Measurements from ENCODE around the gene BCL11B. TPM values are rescaled to one million over a fixed set of nuclear protein-coding genes. Genes with fewer than 3 reads are reported as not detected.

The BCL11B gene
- total RNA-seq, 6 donors from 2014 or later, result 1.1 to 4.5 (median 2.2) TPM

DNA sequence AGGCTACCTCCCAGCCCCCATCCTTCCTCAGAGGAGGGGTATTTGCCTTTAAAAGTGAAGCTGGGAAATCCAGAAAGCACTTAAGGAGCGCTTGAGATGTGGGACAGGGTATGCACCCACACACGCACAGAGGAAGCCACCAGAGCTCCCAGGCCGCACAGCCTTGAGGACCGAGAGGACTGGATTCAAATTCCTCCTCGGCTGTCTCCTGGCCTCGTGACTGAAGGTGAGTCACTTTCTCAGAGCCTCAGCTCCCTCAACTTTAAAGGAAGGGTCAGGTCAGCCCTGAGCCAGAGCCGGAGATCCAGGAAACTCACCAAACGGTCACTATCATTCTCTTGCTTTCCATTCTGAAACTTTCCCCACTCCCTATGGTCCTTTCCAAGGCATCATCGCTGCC lies 37.6 kb downstream of the BCL11B start:
- 60 to 76% methylated on average over 7 to 9 of the region's 9 CpGs for WGBS, 2 donors
- H3K9me3 ChIP-seq, result peaks cover 11 to 17% (median 12%) of the 10 kb centered on the region in 4 donors
- no peaks in the 10 kb centered on the region for H3K36me3 ChIP-seq
- TF ChIP-seq, protein P1, sequence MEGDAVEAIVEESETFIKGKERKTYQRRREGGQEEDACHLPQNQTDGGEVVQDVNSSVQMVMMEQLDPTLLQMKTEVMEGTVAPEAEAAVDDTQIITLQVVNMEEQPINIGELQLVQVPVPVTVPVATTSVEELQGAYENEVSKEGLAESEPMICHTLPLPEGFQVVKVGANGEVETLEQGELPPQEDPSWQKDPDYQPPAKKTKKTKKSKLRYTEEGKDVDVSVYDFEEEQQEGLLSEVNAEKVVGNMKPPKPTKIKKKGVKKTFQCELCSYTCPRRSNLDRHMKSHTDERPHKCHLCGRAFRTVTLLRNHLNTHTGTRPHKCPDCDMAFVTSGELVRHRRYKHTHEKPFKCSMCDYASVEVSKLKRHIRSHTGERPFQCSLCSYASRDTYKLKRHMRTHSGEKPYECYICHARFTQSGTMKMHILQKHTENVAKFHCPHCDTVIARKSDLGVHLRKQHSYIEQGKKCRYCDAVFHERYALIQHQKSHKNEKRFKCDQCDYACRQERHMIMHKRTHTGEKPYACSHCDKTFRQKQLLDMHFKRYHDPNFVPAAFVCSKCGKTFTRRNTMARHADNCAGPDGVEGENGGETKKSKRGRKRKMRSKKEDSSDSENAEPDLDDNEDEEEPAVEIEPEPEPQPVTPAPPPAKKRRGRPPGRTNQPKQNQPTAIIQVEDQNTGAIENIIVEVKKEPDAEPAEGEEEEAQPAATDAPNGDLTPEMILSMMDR (IDR thresholded peaks at IDR 0.05), result no peak
- TF ChIP-seq POLR2A (IDR thresholded peaks at IDR 0.05) (no peak), EP300 (IDR thresholded peaks at IDR 0.05) (no peak), POLR2AphosphoS5 (IDR thresholded peaks at IDR 0.05) (no peak)
- peaks cover 0 to 10% (median 5%) of the 10 kb centered on the region in 4 donors for H3K27me3 ChIP-seq
- peak overlapping the region in 1 of 4 donors; percentile 30 for H3K27ac ChIP-seq
- DNase-seq, result no peak
- no peak for ATAC-seq (ENCODE audit: low FRiP score in 2 of 2)
- H3K4me1 ChIP-seq, result peaks cover 0 to 12% (median 3%) of the 10 kb centered on the region in 4 donors
- H3K4me3 ChIP-seq, result no peak overlapping the region

DNA sequence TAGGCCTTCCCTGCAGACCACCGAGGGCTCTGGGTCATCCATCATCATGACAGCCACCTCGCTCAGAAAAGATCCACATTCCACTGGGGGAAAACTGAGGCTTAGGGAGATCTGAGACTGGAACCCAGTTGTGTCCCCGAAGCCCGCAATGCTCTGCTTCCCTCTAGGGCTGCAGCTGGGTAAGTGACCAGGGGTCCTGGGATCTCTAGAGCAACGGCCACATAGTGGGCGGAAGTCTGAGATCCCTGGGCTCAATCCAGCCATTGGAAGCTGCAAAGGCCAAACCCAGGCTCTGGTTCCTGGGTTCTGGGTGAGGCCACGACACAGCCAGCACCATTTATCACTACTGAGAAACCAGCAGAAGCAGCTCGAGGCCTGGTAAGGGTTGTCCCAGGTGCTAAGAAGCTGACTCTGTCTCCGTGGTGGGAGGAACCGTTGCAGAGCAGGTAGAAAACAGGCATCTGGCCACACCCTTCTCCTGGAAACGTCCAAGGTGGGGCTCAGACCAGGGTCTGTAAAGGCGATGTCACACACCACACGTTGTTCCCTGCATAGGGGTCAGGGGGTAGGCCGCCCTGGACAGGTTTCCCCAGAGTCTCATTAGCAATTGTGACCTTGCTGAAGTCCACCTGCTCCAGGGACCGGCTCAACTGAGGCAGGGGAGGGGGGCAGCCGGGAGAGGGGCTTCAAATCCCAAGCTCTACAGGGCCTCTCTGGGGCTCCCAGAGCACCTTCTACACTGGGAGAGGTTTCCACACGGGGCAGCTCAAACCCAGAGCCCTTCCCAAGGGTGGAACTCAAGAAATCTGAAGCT lies 38.6 kb downstream of the BCL11B start:
- Histone ChIP-seq H3K27ac (peak overlapping the region in 1 of 4 donors; percentile 30), H3K36me3 (no peaks in the 10 kb centered on the region), H3K27me3 (peaks cover 0 to 10% (median 5%) of the 10 kb centered on the region in 4 donors), H3K4me3 (no peak overlapping the region), H3K4me1 (peaks cover 0 to 12% (median 3%) of the 10 kb centered on the region in 4 donors), H3K9me3 (peaks cover 11 to 17% (median 12%) of the 10 kb centered on the region in 4 donors)
- DNase-seq (no peak), ATAC-seq (ENCODE audit: low FRiP score in 2 of 2) (no peak)
- WGBS, 2 donors, result 70 to 95% methylated on average over 8 to 17 of the region's 17 CpGs
- TF ChIP-seq POLR2AphosphoS5 (IDR thresholded peaks at IDR 0.05) (no peak), POLR2A (IDR thresholded peaks at IDR 0.05) (no peak), EP300 (IDR thresholded peaks at IDR 0.05) (no peak)
- TF ChIP-seq, protein P1 (IDR thresholded peaks at IDR 0.05), result no peak

DNA sequence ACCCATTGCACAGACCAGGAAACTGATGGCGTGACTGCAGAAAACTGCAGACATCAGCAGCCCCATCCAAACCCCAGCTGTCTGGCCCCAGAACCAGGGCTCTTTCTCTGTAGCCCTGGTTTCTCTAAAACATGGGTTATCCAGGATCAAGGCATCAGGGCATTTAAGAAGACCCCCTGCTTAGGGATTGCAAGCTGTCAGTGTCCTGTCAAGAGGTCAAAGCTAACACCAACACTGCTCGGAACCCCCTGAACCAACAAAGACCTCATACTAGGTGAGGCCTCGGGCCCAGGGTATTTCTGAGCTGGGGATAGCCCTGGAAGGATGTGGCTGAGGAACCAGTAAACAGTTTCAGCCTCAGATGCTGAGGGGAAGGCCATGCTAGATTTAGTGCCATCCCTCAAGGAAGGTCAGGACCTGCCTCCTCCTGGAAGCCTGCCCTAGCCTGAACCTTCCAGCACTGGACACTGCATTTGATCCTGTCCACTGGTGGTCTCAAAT lies 39.2 kb downstream of the BCL11B start:
- H3K4me1 ChIP-seq, result peaks cover 0 to 12% (median 3%) of the 10 kb centered on the region in 4 donors
- peak overlapping the region in 1 of 4 donors; percentile 30 for H3K27ac ChIP-seq
- H3K36me3 ChIP-seq, result no peaks in the 10 kb centered on the region
- TF ChIP-seq POLR2A (IDR thresholded peaks at IDR 0.05), result no peak
- TF ChIP-seq, protein P1 (IDR thresholded peaks at IDR 0.05), result no peak
- TF ChIP-seq EP300 (IDR thresholded peaks at IDR 0.05), result no peak
- 76 to 78% methylated on average over 1 to 3 of the region's 3 CpGs for WGBS, 2 donors
- DNase-seq (no peak), ATAC-seq (ENCODE audit: low FRiP score in 2 of 2) (no peak)
- peaks cover 0 to 10% (median 5%) of the 10 kb centered on the region in 4 donors for H3K27me3 ChIP-seq
- H3K9me3 ChIP-seq, result peaks cover 11 to 17% (median 12%) of the 10 kb centered on the region in 4 donors
- no peak overlapping the region for H3K4me3 ChIP-seq

DNA sequence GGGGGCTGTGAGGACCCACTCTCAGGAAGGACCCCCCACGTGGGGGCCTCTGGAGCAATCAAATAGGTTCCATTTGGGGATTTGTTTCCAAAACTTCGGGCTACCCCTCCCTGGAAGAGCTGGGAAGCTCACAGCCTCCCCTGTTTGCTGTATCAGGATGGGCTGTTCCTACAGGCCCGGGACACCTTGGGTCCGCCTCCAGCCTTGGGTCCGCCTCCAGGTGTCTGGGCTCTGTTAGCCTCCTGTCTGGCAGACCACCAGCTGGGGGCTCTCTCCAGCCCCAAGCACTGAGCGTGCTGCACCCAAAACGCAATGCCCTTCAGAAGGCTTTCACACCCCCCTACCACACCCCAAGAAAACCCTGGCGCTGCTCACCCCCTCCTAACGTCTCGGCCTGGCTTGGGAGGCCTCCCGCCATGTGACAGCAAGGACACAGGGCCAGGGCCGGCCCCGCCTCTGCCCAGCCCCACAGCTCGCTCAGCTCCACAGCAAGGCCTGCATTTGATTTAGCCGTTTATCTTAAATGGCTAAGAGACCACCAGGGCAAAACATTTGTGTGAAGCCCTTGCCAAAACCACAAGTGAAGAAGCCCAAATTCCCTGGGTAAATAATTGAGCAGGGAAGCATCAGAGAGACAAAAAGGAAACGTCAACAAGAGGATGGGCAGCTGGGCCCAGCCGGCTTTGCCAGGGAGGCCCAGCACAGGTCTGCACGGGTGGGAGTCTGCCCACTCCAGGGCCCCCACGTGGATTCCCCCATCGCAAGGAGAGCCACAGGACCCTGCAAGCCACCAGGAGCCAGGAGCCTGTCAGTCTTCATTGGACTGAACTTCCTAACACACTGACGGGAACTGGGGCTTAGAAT lies 39.9 kb downstream of the BCL11B start:
- no peak for TF ChIP-seq EP300 (IDR thresholded peaks at IDR 0.05)
- no peak for TF ChIP-seq POLR2A (IDR thresholded peaks at IDR 0.05)
- no peak for TF ChIP-seq POLR2AphosphoS5 (IDR thresholded peaks at IDR 0.05)
- TF ChIP-seq, protein P1 (IDR thresholded peaks at IDR 0.05), result no peak
- DNase-seq, result peak in 1 of 2 donors; percentile 81
- Histone ChIP-seq H3K36me3 (no peaks in the 10 kb centered on the region), H3K4me1 (peaks cover 0 to 12% (median 3%) of the 10 kb centered on the region in 4 donors), H3K9me3 (peaks cover 11 to 17% (median 12%) of the 10 kb centered on the region in 4 donors), H3K27me3 (peaks cover 0 to 10% (median 5%) of the 10 kb centered on the region in 4 donors), H3K27ac (peak overlapping the region in 2 of 4 donors; percentile 42 to 54), H3K4me3 (peak overlapping the region in 1 of 4 donors; percentile 1)
- peak in 1 of 2 donors; percentile 23 for ATAC-seq (ENCODE audit: low FRiP score in 2 of 2)
- 32 to 55% methylated on average over 10 to 21 of the region's 21 CpGs for WGBS, 2 donors

Measured in upper lobe of left lung (tissue), 6 donors.